ENCODE data around the gene UBE2L6. TPM values are rescaled to one million over a fixed set of nuclear protein-coding genes. Genes with fewer than 3 reads are reported as not detected.
A peak's percentile ranks its signal among the peaks of the same experiment; 100 is the strongest.

UBE2L6 gene
- total RNA-seq (10 to 100 TPM; 42.0 to 68.9 TPM), polyA plus RNA-seq (10 to 100 TPM; 44.8 to 45.2 TPM)
- long read RNA-seq, donor 1, transcript UBE2L6-202 (4 exons, 1,573 nt) = minor isoform, 9 of 118 reads
- long read RNA-seq, donor 1, transcript UBE2L6-201 (4 exons, 1,354 nt) = major isoform, 103 of 118 reads
- long read RNA-seq, donor 1, partial matches to known transcripts = 2 of 118 reads
- long read RNA-seq, donor 1, other reads (novel, unspliced or antisense) = 2 of 118 reads
- long read RNA-seq, donor 2, transcript UBE2L6-201 (4 exons, 1,354 nt) = major isoform, 44 of 49 reads
- long read RNA-seq, donor 2, partial matches to known transcripts = 2 of 49 reads
- long read RNA-seq, donor 2, other reads (novel, unspliced or antisense) = 0 of 49 reads

DNA sequence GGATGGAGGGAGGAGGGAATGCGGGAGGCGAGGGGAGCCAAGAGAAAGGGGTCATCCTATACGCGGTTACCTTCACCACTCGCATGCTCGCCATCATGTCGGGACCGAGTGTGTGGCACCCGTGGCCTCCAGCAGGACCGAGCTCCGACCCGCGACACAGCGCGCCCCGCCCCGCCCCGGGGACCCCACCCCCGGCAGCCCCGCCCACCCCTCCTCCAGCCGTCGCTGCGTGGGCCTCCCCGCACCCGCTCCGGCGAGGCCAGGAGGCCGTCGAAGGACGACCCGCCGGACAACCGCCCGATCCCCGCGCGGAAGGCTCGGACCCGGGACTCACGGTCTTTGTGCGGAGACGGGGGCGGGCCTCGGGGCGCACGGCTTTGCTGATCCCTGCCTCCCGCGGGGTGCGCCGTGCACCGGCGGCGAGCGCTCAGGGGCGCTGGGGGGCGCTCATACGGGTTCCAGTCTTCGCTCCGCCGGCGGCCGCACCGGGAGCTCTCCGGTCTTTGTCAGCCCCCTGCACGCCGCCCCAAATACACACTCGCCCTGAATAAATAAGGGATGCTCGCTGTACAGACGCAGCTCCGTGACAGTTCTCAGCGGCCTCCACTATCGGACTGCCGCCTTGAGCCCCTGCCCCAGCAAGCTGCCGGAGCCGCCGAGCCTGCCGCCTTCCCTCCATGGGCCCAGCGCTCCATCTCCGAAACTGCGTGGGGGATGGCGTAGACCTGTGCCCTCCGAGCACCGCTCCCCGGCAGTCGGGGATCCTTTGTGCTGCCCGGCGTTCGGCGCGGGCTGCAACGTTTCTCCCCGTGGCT lies at the start of gene UBE2L6:
Gene UBE2L6 (minus strand): TSS at position 158 of the 815 bp plus-strand sequence. CDS start 61 bp downstream, at position 97.
- intact Hi-C loops (cut with DNase I) = loop anchor here (2.0 kb wide), 3 partner anchors 31 to 77 kb away; no protein-coding TSS in a partner anchor
- Histone ChIP-seq H3K4me1 (ENCODE audit: control insufficient read depth in 1 of 2, insufficient read depth in 2 of 2, low read length in 2 of 2) (no peaks in the 10 kb centered on the region), H3K9me3 (ENCODE audit: control insufficient read depth, low read length) (no peaks in the 10 kb centered on the region), H3K27me3 (ENCODE audit: control insufficient read depth in 1 of 2, insufficient read depth in 2 of 2, low read length in 1 of 2) (no peaks in the 10 kb centered on the region), H3K4me3 (ENCODE audit: low read length in 2 of 2) (peak within 1 kb of the TSS; percentile 79 to 85), H3K27ac (ENCODE audit: low read depth in 1 of 2, low read length in 2 of 2) (peak within 1 kb of the TSS in 1 of 2 donors; percentile 74), H3K36me3 (ENCODE audit: control insufficient read depth in 1 of 2, insufficient read depth in 2 of 2, low read length in 1 of 2) (no peaks in the 10 kb centered on the region)
- ATAC-seq (ENCODE audit: low FRiP score) = peak; percentile 86
- WGBS, 2 donors = 1% methylated on average over 56 to 92 of the region's 92 CpGs
- DNase-seq = peak; percentile 89 to 97

DNA sequence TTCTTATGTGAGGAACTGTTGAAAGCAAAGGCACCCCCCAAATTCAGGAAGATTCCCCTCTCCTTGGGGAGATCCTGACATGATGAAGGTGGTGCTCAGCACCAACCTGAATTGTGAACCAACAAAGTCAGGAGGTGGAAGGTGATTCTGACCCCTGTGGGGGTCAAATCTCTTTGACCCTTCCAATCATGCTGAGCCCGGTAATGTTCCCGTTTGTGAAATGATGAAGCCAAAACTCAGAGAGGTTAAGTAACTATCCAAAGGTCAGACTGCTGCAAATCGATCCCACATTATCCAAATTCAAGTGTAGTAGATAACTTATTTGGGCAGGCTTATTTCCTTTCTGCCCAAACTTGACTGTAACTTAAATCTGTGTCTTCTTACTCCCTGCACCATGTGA lies 49.1 kb upstream of the UBE2L6 start:
- 48 to 57% methylated on average over 3 of the region's 3 CpGs for WGBS, 2 donors
- ATAC-seq (ENCODE audit: low FRiP score) = no peak
- Histone ChIP-seq H3K9me3 (ENCODE audit: control insufficient read depth, low read length) (peaks cover 1% of the 10 kb centered on the region), H3K4me3 (ENCODE audit: low read length in 2 of 2) (no peak overlapping the region), H3K4me1 (ENCODE audit: control insufficient read depth in 1 of 2, insufficient read depth in 2 of 2, low read length in 2 of 2) (no peaks in the 10 kb centered on the region), H3K27ac (ENCODE audit: low read depth in 1 of 2, low read length in 2 of 2) (no peak overlapping the region), H3K36me3 (ENCODE audit: control insufficient read depth in 1 of 2, insufficient read depth in 2 of 2, low read length in 1 of 2) (peaks cover 8 to 13% of the 10 kb centered on the region in 2 donors), H3K27me3 (ENCODE audit: control insufficient read depth in 1 of 2, insufficient read depth in 2 of 2, low read length in 1 of 2) (no peaks in the 10 kb centered on the region)
- intact Hi-C loops (cut with DNase I) = no loop called here
- no peak for DNase-seq

DNA sequence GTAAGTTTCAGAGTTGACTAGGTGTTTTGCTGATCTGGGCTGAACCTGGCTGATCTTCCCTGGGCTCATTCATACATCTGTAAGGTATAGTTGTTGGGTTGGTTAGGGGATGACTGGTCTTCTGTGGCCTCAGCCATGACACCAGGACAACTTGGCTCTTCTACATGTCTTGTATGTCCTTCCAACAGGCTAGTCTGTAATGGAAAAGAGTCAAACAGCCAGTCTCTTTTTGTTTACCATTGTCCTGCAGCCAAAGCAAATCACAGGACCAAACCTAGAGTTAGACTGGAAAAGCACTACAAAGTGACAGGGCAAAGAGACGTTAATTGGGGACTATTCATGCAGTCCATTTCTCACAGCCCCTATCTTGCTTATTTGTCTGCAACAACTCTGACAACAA lies 47.8 kb upstream of the UBE2L6 start:
- no peak for DNase-seq
- Histone ChIP-seq H3K36me3 (ENCODE audit: control insufficient read depth in 1 of 2, insufficient read depth in 2 of 2, low read length in 1 of 2) (peaks cover 8 to 16% of the 10 kb centered on the region in 2 donors), H3K4me1 (ENCODE audit: control insufficient read depth in 1 of 2, insufficient read depth in 2 of 2, low read length in 2 of 2) (no peaks in the 10 kb centered on the region), H3K27me3 (ENCODE audit: control insufficient read depth in 1 of 2, insufficient read depth in 2 of 2, low read length in 1 of 2) (no peaks in the 10 kb centered on the region), H3K4me3 (ENCODE audit: low read length in 2 of 2) (no peak overlapping the region), H3K9me3 (ENCODE audit: control insufficient read depth, low read length) (peaks cover 1% of the 10 kb centered on the region), H3K27ac (ENCODE audit: low read depth in 1 of 2, low read length in 2 of 2) (no peak overlapping the region)
- WGBS, 2 donors = 14 to 21% methylated on average over 1 of the region's 1 CpG
- intact Hi-C loops (cut with DNase I) = no loop called here
- ATAC-seq (ENCODE audit: low FRiP score) = no peak

GRCh38 chr11:57614234-57614772 lies 46.8 kb upstream of the UBE2L6 start:
- ATAC-seq (ENCODE audit: low FRiP score) (no peak), DNase-seq (no peak)
- Histone ChIP-seq H3K27ac (ENCODE audit: low read depth in 1 of 2, low read length in 2 of 2) (no peak overlapping the region), H3K4me1 (ENCODE audit: control insufficient read depth in 1 of 2, insufficient read depth in 2 of 2, low read length in 2 of 2) (no peaks in the 10 kb centered on the region), H3K4me3 (ENCODE audit: low read length in 2 of 2) (no peak overlapping the region), H3K36me3 (ENCODE audit: control insufficient read depth in 1 of 2, insufficient read depth in 2 of 2, low read length in 1 of 2) (peaks cover 8 to 16% of the 10 kb centered on the region in 2 donors), H3K9me3 (ENCODE audit: control insufficient read depth, low read length) (peaks cover 1% of the 10 kb centered on the region), H3K27me3 (ENCODE audit: control insufficient read depth in 1 of 2, insufficient read depth in 2 of 2, low read length in 1 of 2) (no peaks in the 10 kb centered on the region)
- intact Hi-C loops (cut with DNase I) = no loop called here
- WGBS, 2 donors = 81% methylated on average over 10 of the region's 10 CpGs

DNA sequence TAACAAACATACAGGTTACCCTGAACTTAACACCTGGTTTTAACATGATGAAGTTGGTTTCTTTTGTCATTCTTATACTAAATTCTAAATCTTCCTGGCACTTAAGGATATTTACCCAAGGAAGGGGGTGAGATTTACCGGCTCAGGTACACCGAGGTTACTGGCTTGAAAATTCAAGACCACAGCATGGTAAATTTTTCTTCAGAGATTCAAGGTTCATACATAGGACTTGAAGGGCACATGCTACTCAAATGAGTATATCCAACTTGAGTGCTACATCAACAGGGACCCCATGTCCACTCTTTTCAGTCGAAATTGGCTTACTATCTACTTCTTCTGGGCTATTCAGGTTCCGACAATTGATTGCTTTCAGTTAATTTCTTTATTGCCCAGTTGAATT lies 42.7 kb upstream of the UBE2L6 start:
- 91 to 93% methylated on average over 4 of the region's 4 CpGs for WGBS, 2 donors
- H3K27ac ChIP-seq (ENCODE audit: low read depth in 1 of 2, low read length in 2 of 2) = no peak overlapping the region
- intact Hi-C loops (cut with DNase I) = no loop called here
- H3K27me3 ChIP-seq (ENCODE audit: control insufficient read depth in 1 of 2, insufficient read depth in 2 of 2, low read length in 1 of 2) = no peaks in the 10 kb centered on the region
- H3K9me3 ChIP-seq (ENCODE audit: control insufficient read depth, low read length) = no peaks in the 10 kb centered on the region
- ATAC-seq (ENCODE audit: low FRiP score) (no peak), DNase-seq (no peak)
- peaks cover 13 to 15% of the 10 kb centered on the region in 2 donors for H3K36me3 ChIP-seq (ENCODE audit: control insufficient read depth in 1 of 2, insufficient read depth in 2 of 2, low read length in 1 of 2)
- no peak overlapping the region for H3K4me3 ChIP-seq (ENCODE audit: low read length in 2 of 2)
- no peaks in the 10 kb centered on the region for H3K4me1 ChIP-seq (ENCODE audit: control insufficient read depth in 1 of 2, insufficient read depth in 2 of 2, low read length in 2 of 2)

DNA sequence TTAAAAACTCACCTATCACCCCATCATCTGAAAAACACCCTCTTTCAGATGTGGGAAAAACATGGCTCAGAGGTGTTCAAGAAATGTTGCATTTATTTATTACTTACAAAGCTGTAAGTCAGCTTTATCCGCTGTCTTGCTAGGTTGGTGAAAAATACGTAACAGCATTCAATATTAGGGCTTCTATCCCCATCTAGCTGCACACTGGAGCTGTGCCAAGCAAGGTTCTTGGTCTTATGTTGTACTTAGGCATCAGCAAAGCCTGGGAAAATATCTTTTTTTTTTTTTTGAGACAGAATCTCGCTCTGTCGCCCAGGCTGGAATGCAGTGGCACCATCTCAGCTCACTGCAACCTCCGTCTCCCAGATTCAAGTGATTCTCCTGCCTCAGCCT lies 37.6 kb upstream of the UBE2L6 start:
- no peak overlapping the region for H3K4me3 ChIP-seq (ENCODE audit: low read length in 2 of 2)
- ATAC-seq (ENCODE audit: low FRiP score) (no peak), DNase-seq (no peak)
- no peak overlapping the region for H3K27ac ChIP-seq (ENCODE audit: low read depth in 1 of 2, low read length in 2 of 2)
- 89 to 91% methylated on average over 5 of the region's 5 CpGs for WGBS, 2 donors
- no peaks in the 10 kb centered on the region for H3K27me3 ChIP-seq (ENCODE audit: control insufficient read depth in 1 of 2, insufficient read depth in 2 of 2, low read length in 1 of 2)
- H3K9me3 ChIP-seq (ENCODE audit: control insufficient read depth, low read length) = no peaks in the 10 kb centered on the region
- no peaks in the 10 kb centered on the region for H3K4me1 ChIP-seq (ENCODE audit: control insufficient read depth in 1 of 2, insufficient read depth in 2 of 2, low read length in 2 of 2)
- intact Hi-C loops (cut with DNase I) = no loop called here
- peaks cover 1 to 5% of the 10 kb centered on the region in 2 donors for H3K36me3 ChIP-seq (ENCODE audit: control insufficient read depth in 1 of 2, insufficient read depth in 2 of 2, low read length in 1 of 2)

DNA sequence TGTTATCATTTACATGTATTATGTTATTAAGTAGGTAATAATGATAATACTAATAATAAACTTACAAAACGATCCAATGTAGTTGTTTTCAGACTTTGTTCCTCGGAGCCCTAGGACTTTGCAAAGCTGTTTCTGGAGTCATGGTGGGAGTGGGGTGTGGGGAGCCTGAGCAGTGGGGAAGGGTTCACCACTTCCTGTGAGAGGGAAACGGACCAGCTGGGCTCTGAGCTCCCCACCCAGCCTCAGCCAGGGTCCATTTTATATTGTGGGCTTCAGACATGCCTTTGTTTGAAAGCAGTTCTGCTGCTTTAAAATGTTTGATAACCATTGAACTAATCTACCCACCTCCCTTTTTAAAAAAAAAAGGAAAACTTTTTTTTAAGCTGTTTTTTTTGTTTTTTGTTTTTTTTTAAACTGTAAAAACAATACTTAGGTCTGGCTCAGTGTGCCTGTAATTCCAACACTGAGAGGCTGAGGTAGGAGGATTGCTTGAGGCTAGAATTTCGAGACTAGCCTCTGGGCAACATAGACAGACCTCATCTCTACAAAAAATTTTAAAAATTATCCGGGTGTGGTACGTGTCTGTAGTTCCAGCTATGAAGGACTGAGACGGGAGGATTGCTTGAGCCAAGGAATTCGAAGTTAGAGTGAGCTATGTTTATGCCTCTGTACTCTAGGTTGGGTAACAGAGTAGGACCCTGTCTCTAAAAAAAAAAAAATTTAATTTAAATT lies 37.0 kb upstream of the UBE2L6 start:
- DNase-seq (no peak), ATAC-seq (ENCODE audit: low FRiP score) (no peak)
- H3K4me3 ChIP-seq (ENCODE audit: low read length in 2 of 2) = no peak overlapping the region
- no peak overlapping the region for H3K27ac ChIP-seq (ENCODE audit: low read depth in 1 of 2, low read length in 2 of 2)
- H3K36me3 ChIP-seq (ENCODE audit: control insufficient read depth in 1 of 2, insufficient read depth in 2 of 2, low read length in 1 of 2) = peaks cover 1 to 5% of the 10 kb centered on the region in 2 donors
- peaks cover 0 to under 1% of the 10 kb centered on the region in 2 donors for H3K4me1 ChIP-seq (ENCODE audit: control insufficient read depth in 1 of 2, insufficient read depth in 2 of 2, low read length in 2 of 2)
- WGBS, 2 donors = 60 to 69% methylated on average over 8 of the region's 8 CpGs
- intact Hi-C loops (cut with DNase I) = no loop called here
- no peaks in the 10 kb centered on the region for H3K9me3 ChIP-seq (ENCODE audit: control insufficient read depth, low read length)
- H3K27me3 ChIP-seq (ENCODE audit: control insufficient read depth in 1 of 2, insufficient read depth in 2 of 2, low read length in 1 of 2) = no peaks in the 10 kb centered on the region

DNA sequence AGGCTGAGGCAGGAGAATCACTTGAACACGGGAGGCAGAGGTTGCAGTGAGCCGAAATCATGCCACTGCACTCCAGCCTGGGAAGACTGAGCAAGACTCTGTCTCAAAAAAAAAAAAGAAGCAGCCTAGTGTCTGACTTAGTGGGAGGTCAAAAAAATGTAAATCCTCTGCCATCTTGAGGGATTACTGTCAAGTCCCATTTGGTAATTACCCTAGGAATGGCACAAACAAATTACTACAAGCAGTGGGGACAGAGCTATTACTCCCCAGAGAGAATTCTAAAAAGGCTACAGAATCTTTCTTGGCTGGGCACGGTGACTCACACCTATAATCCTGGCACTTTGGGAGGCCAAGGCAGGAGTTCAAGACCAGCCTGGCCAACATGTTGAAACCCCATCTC lies 33.8 kb upstream of the UBE2L6 start:
- no peak overlapping the region for H3K4me3 ChIP-seq (ENCODE audit: low read length in 2 of 2)
- intact Hi-C loops (cut with DNase I) = no loop called here
- 85 to 86% methylated on average over 3 of the region's 3 CpGs for WGBS, 2 donors
- ATAC-seq (ENCODE audit: low FRiP score) (no peak), DNase-seq (no peak)
- H3K27ac ChIP-seq (ENCODE audit: low read depth in 1 of 2, low read length in 2 of 2) = no peak overlapping the region
- H3K9me3 ChIP-seq (ENCODE audit: control insufficient read depth, low read length) = no peaks in the 10 kb centered on the region
- no peaks in the 10 kb centered on the region for H3K36me3 ChIP-seq (ENCODE audit: control insufficient read depth in 1 of 2, insufficient read depth in 2 of 2, low read length in 1 of 2)
- H3K4me1 ChIP-seq (ENCODE audit: control insufficient read depth in 1 of 2, insufficient read depth in 2 of 2, low read length in 2 of 2) = peaks cover 0 to 4% of the 10 kb centered on the region in 2 donors
- no peaks in the 10 kb centered on the region for H3K27me3 ChIP-seq (ENCODE audit: control insufficient read depth in 1 of 2, insufficient read depth in 2 of 2, low read length in 1 of 2)

All from aorta (tissue), 5 donors.